ENCODE measurements around the gene TMEM179B. TPM values are rescaled to one million over a fixed set of nuclear protein-coding genes. Genes with fewer than 3 reads are reported as not detected.

Gene TMEM179B
- total RNA-seq, 4 donors from 2014 or later = 37.7 to 74.0 (median 49.6) TPM

DNA sequence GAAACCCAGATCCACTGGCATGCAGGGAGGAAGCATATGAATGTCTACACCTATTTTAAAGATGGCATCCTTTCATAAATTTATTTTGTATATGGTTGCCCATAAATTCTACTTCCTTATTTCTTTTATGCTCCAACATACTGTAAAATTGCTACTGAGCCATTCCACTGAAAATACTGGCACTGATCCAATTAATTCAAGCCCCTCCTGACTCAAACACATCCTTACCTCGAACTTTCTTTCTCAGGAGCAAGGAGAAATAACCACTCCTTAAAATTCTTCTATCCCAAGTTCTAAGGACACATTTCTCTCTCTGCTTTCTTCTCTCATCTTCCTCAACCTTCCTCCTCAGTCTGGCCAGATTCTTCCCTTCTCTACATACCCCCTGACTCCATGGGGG is 23.5 kb downstream of the TMEM179B start:
- TF ChIP-seq, protein P1, sequence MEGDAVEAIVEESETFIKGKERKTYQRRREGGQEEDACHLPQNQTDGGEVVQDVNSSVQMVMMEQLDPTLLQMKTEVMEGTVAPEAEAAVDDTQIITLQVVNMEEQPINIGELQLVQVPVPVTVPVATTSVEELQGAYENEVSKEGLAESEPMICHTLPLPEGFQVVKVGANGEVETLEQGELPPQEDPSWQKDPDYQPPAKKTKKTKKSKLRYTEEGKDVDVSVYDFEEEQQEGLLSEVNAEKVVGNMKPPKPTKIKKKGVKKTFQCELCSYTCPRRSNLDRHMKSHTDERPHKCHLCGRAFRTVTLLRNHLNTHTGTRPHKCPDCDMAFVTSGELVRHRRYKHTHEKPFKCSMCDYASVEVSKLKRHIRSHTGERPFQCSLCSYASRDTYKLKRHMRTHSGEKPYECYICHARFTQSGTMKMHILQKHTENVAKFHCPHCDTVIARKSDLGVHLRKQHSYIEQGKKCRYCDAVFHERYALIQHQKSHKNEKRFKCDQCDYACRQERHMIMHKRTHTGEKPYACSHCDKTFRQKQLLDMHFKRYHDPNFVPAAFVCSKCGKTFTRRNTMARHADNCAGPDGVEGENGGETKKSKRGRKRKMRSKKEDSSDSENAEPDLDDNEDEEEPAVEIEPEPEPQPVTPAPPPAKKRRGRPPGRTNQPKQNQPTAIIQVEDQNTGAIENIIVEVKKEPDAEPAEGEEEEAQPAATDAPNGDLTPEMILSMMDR (IDR thresholded peaks at IDR 0.05; ENCODE audit: low read depth) = no peak

DNA sequence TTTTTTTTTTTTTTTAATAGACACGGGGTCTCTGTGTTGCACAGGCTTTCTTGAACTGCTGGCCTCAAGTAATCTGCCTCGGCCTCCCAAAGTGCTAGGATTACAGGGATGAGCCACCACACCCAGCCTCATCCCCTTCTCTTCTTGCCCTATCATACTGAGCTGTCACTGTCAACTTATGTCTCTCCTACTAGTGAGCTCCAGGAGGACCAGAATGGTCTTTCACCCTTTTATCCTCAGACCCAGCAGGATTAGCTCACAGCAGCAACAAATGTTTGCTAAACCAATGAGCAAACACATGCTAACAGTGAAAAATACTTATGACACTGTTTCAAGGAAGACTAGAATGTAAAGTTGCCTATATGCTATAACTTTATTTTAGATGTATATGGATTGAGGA is 24.5 kb downstream of the TMEM179B start:
- TF ChIP-seq, protein P1 (IDR thresholded peaks at IDR 0.05; ENCODE audit: low read depth) = no peak

DNA sequence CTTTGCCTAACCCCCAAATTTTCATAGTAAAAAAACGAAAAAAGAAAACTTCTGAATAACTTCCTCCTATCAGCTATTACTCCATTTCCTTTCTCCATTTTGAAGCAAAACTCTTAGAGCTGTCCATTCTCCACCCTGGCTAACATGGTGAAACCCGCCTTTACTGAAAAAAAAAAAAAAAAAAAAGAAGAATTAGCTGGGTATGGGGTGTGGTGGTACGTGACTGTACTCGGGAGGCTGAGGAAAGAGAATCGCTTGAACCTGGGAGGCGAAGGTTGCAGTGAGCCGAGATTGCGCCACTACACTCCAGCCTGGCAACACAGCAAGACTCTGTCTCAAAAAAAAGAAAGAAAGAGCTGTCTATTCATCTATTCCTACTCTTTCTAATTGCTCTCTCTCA is 29.4 kb downstream of the TMEM179B start:
- TF ChIP-seq, protein P1 (IDR thresholded peaks at IDR 0.05; ENCODE audit: low read depth) = no peak

DNA sequence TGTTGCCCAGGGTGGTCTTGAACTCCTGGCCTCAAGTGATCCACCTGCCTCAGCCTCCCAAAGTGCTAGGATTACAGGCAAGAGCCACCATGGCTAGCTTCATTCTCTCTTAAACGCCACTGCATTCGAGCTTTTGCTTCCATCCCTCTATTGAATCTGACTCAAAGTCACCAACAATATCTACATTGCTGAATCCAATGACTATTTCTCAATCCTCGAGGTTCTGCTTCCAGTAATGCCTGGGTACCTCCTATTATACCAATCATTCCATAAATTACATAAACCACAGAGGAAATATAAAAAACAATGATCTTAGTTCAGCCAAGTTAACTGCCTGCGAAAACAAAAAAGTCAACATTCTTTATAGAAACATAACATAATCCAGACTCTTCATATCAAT is 29.9 kb downstream of the TMEM179B start:
- TF ChIP-seq, protein P1 (IDR thresholded peaks at IDR 0.05; ENCODE audit: low read depth) = no peak

DNA sequence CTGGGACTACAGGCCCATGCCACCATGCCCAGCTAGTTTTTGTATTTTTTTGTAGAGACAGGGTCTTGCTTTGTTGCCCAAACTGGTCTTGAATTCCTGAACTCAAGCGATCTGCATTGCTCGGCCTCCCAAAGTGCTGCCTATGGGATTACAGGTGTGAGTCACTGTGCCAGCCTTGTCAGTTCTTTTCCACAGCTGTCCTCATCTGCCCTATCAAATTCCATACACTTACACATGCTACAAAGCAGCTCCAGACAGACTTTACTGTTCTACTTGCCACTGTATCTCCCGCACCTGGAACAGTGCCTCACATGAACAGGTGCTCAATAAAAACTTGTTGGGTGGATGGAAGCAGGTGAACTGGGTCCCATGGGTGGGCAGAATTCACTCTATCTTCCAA is 36.5 kb downstream of the TMEM179B start:
- TF ChIP-seq, protein P1 (IDR thresholded peaks at IDR 0.05; ENCODE audit: low read depth) = no peak

DNA sequence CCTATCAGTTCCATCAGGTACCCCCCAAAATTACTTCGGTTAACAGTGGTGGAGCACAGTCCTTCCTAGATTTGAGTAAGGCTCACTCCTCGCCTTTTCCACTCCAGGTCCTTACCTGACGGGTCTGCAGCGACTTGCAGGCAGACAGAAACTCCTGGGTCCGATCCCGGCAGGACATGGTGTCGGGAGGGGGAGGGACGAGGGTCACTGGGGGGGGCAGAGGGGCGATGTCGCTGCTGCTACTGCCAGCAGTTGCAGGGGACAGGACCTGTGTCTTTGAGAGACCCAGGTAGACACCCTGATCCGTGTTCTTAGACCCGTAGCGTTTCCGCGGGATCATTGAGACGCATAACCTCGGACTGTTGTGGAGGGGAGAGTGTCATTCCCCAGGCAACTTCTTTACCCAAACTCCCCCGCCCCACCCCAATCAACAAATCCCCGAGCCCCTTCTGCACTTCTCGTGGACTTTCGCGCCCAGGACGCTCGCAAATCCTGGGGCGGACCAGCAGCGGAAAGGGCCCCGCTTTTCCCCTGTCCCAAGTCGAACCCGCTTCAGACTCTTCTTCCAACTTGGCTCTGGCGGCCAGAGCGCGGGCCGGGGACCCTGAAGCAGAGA is 43.8 kb downstream of the TMEM179B start:
- TF ChIP-seq, protein P1 (IDR thresholded peaks at IDR 0.05; ENCODE audit: low read depth) = no peak

DNA sequence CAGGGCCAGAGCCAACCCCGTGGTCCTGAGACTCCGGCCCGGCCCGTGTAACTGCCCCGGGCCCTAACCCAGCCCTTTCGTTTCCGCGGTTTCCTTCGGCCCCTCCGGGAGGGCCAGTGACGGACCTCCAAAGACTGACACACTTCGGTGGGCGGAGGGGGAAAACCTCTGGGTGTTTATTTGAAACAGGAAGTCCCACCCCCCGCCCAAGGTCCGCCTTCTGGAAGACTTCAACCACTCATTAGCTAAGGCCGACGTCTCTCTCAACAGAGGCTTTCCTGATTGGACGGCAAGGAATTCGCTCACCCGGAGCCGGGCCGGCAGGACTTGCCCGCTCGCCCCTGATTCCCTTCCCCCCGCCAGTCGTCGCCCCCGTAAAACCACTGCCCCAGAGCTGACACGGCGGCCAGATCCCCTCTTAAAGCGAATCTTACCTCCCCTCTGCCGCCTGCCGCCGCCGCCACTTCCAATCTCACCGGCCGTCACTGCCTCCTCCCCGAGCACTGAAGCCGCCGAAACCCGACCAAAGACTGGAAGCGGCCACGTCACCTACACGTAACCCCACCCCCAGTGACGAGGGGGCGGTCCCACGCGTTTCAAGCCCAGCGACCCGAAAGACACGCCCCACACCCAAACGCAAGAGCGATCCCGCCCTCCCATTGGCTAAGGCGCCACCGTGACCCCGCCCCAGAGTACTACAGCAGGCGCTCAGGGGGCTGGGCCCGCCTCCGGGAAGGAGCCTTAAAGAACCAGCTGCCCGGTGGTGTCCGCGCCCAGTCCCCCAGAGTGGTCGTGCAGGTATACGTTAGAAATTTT is 44.5 kb downstream of the TMEM179B start, which contains the start of gene STX5:
Gene STX5 (minus strand): TSS at position 532 of the 816 bp plus-strand sequence. CDS start 808 bp downstream, outside the sequence.
- TF ChIP-seq, protein P1 (IDR thresholded peaks at IDR 0.05; ENCODE audit: low read depth) = no peak

All from subcutaneous adipose tissue (tissue), 4 donors.